GM21619 (cell line): Measurements from ENCODE around the gene CDH18.

Source experiments
- ATAC-seq: cut with Tn5 transposase; IDR thresholded peaks from one replicate; pipeline ENCODE4 v1.9.1; 2021; ENCODE audit not compliant: unreplicated experiment

CDH18 gene

DNA sequence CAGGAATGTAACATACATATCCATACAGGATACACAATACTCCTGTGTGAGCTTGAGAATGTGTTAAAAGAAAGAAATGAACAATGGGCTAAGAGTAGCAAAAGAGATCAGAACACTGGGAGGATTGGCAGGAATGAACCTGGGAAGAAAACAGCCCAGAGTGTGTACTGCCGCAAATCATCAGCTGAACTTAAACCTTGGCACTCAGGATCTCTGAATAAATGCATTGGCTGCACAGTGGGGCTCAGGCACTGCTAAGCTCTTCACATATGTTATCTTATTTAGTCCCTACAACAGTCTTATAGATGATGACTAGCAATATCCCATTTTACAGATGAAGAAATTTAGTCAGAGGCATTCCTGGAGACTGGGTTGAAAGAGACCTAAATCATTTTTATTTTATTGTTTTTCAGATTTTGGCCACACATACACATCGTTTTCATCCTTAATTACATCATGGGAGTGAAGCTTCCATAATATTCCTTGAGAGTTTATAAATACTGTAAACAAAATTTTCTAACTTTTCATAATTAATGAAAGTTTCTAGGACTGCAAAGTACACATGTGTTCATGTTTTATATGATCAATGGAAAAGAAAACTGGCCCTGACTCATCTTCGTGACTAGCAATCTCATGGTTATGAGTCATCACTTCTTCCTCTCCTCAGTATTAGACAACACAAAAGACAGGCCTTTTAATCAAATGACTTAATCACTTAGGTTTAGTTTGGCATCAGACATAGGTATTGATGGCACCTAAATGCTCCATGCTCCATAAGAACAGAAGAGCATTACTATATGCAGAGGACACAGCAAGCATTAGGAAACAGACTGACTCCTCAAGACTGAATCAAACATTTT is 59.2 kb downstream of the CDH18 start:
- peak; percentile 61 for ATAC-seq

DNA sequence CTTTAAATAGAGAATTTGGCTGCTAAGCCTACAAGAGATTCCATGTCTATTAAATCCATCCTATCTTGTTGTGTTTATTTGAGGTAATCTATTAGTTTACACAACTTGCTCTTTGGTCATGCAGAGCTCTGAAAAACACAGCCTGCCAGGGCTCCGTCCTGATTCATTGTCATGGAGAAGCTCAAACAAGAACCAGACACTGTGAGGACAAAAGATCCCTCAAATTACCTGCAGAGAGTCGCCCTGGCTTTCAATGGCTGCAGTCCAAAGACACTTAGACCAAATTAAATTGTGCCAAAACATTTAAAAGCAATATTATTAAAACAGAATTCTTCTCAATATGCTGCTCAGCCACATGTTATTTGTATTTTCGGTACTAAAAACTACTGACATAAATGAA is 60.1 kb downstream of the CDH18 start:
- no peak for ATAC-seq

- ATAC-seq: no peak
Measured at GRCh38 chr5:19927170-19927569, 60.8 kb downstream of the CDH18 start.

GRCh38 chr5:19923742-19924141 is 64.3 kb downstream of the CDH18 start:
- ATAC-seq: no peak

- no peak for ATAC-seq
Measured at GRCh38 chr5:19920761-19921160, 67.2 kb downstream of the CDH18 start.

- ATAC-seq: no peak
Measured at GRCh38 chr5:19918780-19919179, 69.2 kb downstream of the CDH18 start.

GRCh38 chr5:19917588-19918122 is 70.3 kb downstream of the CDH18 start:
- ATAC-seq: no peak

- ATAC-seq: no peak
Measured at GRCh38 chr5:19910136-19910535, 77.9 kb downstream of the CDH18 start.

DNA sequence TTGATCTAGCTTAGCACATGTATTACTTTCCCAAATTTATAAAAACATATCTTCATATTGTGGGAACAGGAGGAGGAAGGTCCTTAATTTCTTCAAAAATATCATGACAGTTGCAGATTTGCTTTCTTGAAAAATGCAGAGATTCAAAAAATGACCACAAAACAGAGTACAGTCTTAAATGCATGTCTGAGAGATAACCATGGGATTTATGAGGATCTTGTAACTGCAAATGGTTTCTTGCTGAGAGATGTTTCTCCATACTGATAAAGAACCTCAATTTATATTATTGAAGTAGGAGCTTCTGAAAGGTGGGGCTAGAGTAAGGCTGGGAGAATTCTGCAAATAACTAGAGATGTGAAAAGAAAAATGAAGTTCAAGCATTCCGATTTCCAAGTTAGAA is 83.2 kb downstream of the CDH18 start:
- no peak for ATAC-seq

DNA sequence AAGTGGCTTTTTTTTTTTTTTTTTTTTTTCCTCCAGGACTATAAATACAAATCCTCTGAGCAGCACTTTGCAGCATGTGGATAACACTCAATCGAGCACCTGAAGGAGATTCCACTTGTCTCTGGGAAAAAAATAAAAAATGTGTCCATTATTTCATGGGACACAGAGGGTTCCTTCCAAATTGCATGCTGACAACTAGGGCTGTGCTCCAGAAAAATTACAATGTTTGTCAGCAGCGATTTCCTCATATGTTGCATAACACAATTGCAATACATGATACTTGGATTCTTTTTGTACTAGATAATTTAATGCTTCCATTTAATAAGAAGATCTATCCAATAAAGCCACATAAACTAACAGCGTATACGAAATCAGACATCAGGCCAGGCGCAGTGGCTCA is 84.4 kb downstream of the CDH18 start:
- no peak for ATAC-seq

- ATAC-seq: no peak
Measured at GRCh38 chr5:19902316-19902934, 85.6 kb downstream of the CDH18 start.

DNA sequence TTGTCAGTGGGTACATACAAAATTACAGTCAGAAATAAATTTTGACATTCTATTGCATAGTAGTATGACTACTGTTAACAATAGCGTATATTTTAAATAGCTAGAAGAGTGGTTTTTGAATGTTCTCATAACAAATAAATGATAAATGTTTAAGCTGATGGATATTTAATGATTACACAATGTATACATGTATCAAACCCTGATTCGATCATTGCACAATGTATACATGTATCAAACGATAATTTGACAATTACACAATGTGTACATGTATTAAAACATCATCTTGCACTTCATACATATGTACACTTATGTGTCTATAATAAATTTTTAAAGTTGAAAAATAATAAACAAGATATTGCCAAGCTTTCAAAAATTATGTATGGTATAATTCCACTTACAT is 87.7 kb downstream of the CDH18 start:
- ATAC-seq: no peak

GRCh38 chr5:19891658-19892057 is 96.3 kb downstream of the CDH18 start:
- no peak for ATAC-seq

- ATAC-seq: no peak
Measured at GRCh38 chr5:19886123-19886917, 101.7 kb downstream of the CDH18 start.

DNA sequence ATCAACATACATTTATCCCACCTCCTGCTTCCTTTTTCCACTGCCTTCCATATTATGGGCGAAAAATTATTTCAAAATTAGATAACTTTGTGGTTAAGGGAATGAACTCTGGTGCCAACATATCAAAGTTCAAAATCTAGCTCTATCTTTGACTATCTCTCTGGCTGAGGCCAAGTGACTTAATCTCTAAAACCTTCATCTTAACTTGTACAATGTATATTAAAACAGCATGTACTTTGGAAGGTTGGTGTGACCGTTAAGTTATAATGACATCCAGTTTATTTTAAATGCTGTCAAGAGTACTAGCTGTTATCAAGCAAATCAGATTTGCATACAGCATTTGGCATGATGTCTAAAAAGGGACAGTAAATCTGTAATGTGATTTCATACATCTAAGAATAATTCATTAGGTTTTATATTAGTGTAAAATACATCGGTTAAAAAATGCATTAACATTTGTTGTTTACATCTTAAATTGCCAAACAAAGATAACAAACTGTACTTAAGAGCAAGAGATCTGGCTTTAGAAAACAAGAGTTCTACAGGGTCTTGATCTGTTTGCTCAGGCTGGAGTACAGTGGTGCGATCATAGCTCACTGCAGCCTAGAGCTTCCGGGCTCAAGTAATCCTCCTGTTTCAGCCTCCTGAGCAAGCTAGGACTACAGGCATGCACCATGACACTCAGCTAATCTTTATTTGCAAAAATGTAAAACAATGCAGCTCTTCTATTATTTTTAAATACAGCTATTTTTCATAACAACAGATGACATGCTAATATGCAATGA is 102.8 kb downstream of the CDH18 start:
- ATAC-seq: no peak

DNA sequence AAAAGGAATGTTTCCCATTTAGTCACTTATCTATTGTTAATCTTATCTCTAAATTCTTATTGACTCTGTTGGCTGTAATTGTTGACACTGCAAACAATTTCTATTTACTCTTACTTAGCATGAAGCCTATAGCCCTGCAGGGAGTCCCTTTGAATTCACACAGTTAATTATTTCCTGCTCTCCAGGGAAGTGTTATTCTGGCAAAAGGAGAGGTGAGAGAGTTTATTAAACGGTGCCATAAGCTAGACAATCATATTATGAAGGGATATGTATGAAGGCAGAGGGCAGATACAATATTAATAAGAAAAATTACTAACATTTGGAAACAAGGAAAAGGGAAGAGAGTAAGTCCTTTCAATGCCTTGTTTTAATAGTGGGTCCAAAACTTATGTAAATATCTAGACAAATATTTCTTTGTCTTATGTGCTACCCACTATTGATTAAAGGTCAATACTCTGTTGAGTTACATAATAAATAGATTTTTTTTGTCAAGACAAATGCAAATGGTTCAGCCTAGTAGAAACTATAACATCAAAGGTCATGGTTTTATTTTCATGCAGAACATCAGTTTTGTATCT is 107.1 kb downstream of the CDH18 start:
- ATAC-seq: no peak

GRCh38 chr5:19880458-19880857 is 107.5 kb downstream of the CDH18 start:
- ATAC-seq: no peak

DNA sequence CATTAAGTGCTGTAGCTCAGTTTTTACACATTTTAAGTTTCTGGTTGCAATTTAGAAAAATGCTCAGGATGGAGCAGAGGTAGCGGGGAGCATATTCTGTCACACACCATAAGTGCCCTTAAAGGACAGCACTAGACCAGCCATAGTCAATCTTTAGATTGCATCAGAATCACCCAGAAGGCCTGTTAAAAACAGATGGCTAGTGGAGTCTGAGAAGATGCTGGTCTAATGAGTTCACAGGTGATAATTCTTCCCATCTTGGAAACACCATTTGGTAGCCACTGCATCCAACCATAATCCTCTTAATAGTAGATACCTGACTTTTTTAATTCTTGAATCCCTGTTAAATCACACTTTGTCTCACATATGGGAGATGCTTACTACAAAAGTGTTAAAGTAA is 113.2 kb downstream of the CDH18 start:
- ATAC-seq: no peak

- no peak for ATAC-seq
Measured at GRCh38 chr5:19866090-19866450, 121.9 kb downstream of the CDH18 start.

GRCh38 chr5:19865336-19866089 is 122.5 kb downstream of the CDH18 start:
- ATAC-seq: no peak
